GM21367 (cell line): ENCODE results near the gene LY6G6C.

Source experiments
- ATAC-seq: cut with Tn5 transposase; IDR thresholded peaks from one replicate; pipeline ENCODE4 v1.9.1; 2021; ENCODE audit not compliant: unreplicated experiment

LY6G6C gene

DNA sequence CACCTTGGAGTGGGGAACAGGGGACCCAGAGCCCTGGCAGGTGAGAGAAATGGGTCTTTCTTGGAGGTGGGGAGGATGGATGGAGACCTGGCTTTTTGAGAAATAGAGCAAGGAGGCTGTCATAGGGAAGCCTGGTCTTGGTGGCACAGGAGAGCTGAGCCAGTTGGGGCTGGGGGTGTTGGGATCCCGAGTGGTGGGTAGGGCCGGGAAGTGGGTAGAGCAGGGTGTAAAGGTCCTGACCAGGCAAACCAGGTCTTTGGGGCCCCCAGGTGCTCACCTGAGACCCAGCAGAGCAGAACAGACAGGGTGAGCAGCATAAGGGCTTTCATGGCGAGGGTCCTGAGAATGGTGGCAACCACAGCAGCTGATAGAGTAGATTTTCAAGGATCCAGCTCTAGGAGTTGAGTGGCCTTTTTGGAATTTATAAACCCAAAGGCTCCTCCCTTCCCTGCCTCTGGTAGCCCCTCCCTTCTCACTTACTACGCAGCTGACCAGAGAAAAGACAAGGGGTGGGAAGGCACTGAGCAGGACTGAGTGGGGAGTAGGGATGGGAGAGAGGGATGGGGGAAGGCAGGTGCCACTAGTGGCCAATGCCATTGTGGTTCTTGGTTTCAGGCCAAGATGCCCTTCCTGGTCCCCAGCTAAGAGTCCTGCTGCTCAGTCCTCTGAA, at the start of gene LY6G6C:
TSS of gene LY6G6C (minus strand) at position 396 of the 670 bp plus-strand sequence. CDS start at position 329, 67 bp downstream.
- no peak for ATAC-seq

DNA sequence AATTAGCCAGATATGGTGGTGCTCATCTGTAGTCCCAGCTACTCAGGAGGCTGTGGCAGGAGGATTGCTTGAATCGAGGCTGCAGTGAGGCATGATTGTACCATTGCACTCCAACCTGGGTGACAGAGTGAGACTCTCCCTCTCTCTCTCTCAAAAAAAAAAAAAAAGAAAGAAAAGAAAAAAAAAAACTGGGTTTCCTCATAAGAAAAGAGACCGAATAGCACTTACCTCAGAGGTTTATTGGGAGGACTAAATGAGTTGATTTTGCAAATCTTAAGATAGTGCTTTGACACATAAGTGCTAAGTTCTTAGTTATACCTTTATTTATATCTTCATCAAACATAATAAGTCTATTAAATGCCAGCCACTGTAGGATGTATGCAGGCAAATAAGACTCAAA, 49.3 kb upstream of the LY6G6C start:
- ATAC-seq, result no peak

GRCh38 chr6:31769684-31770371, 48.3 kb upstream of the LY6G6C start:
- ATAC-seq, result no peak

DNA sequence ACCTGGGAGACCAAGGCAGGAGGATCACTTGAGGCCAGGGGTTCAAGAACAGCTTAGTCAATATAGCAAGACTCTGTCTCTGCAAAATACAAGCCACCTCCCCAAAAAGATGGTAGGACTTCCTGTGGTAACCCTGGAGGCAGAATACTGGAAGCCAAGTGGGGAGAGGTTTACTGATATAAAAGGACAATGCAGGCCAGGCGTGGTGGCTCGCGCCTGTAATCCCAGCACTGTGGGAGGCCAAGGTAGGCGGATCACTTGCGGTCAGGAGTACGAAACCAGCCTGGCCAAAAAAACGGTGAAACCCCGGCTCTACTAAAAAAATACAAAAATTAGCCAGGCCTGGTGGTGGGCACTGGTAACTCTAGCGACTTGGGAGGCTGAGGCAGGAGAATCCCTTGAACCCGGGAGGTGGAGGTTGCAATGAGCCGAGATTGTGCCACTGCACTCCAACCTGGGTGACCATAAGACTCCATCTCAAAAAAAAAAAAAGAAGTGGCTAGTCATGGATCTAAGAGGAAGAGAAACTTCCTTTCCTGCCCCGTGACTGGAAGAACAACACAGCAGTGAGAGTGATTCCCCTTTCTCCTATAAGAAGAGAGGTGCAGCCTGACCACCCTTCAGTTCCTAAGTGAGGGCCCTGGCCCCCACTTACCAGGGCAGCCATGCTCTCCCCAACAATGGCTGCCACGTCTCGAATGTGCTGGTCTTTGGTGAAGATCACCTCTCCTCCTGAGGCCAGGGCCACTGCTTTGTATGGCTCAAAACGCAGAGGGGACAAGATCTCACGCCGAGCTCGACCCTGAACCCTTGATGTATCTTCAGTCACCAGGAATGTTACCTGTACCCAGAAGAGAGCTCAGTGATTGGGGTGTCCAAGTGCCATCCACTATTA, 47.1 kb upstream of the LY6G6C start:
- no peak for ATAC-seq

DNA sequence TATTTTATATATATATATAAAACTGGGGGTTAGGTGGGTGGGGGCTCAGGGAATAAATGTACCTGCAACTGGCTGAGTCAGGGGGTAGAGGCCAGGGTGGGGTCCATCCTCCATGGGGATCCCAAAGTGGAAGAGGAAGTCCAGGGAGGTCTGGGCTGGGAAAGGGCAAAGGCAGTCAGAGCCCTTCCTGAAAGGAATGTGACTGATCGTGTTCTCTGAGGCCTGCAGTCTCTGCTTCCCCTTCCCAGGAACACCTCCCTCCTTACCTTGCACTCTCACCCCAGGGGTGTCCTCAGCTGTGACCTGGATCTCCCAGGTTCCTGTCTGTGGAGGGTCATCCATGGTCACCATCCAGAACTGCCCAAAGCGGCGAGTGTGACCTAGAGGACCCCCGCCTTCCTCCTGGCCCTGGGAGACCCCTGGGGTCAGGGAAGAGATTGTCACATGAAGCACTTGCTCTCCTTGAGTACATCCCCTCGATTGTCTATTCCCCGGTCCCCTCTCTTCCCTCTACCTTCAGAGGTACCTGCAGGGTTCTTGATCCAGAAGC, 45.6 kb upstream of the LY6G6C start:
- no peak for ATAC-seq

- no peak for ATAC-seq
Observed at GRCh38 chr6:31765910-31766794, 44.6 kb upstream of the LY6G6C start.

- ATAC-seq, result no peak
Observed at GRCh38 chr6:31765559-31765909, 44.0 kb upstream of the LY6G6C start.

DNA sequence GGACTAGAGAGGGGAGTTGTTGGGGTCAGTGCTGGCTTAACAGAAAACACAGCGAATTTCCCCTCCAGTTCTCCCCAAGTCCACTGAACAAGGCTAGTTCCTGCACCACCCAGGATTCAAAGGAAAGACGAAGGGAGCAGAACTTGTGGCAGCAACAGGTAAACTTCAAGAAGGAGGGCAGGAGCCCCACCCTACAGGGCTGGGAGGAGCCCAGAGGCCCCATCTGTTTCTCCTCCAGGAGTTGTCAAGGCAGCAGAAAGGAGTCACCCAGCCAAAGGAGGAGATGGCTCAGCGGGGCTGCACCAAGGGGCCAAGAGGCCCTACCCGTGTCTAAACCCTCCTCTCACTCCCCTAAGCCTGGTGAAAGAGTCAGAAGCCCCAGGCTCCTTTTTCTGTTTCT, 42.7 kb upstream of the LY6G6C start:
- ATAC-seq, result no peak

DNA sequence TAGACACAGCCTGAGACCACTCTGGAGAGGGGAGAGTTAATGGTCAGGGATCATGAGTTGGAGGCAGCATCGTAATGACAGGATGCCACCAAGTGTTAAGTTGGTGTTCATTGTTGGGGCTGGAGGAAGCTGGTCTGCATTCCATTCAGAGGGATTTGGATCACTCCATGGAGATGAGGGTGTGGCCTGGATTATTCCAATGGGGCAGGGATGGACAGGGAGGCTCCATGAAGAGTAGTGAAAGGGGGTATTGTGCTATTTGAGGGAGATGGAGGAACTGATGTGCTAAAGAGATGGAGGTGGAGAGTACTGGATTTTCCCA, 42.0 kb upstream of the LY6G6C start:
- ATAC-seq, result no peak

DNA sequence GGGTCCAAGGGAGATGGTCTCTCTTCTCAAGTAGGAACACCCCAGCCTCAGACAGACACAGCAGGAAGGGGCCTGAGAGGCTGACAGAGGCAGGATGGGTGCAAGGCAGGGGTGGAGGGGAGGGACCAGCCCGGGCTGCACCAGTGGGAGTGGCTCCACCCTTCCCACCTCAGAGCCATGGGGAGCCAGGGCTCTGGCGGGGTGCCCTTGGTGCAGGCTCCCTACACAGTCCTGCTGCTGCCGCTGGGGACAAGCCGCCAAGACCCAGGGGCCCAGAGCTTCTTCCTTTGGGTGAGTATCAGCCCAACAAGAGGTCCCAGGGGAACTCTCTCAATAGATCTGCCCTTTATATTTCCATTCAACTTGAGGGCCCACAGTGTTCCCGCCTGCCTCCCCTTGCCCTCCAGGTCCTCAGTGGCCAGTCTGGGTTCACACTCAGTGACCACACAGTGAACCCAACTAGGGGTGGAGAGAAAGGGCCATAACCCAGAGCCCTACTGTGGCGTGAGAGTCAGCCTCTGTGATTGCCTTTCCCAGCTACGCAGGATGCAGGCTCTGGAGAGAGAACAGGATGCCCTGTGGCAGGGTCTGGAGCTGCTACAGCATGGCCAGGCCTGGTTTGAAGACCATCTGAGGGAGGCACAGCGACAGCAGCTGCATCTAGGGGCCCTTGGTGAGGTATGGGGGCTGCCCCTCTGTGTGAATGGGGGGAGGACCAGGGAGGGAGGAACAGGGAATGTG, 41.5 kb upstream of the LY6G6C start:
- ATAC-seq, result no peak

GRCh38 chr6:31762356-31762755, 40.8 kb upstream of the LY6G6C start, which contains the start of gene SAPCD1:
SAPCD1 (plus strand) TSS chr6:31762656; CDS start chr6:31763055, 399 bp downstream.
- no peak for ATAC-seq

DNA sequence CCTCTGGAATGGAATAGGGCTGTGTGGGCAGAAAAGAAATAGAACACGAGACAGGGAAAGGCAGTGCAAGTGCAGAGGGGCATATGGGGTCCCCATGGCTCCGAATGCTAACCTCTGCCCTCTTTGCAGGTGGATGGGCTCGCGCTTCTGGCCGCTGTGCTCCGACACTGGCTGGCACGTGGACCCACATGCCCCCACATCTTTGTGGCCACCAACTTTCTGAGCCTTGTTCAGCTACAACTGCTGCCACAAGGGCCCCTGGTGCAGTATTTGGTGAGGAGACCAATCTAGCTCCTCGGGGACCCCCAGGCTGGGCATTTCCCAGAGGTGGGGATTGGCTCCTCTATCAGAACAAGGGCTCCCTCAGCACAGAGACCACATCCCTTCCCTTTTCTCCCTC, 39.8 kb upstream of the LY6G6C start:
- ATAC-seq, result no peak

GRCh38 chr6:31760790-31761189, 39.2 kb upstream of the LY6G6C start:
- no peak for ATAC-seq

DNA sequence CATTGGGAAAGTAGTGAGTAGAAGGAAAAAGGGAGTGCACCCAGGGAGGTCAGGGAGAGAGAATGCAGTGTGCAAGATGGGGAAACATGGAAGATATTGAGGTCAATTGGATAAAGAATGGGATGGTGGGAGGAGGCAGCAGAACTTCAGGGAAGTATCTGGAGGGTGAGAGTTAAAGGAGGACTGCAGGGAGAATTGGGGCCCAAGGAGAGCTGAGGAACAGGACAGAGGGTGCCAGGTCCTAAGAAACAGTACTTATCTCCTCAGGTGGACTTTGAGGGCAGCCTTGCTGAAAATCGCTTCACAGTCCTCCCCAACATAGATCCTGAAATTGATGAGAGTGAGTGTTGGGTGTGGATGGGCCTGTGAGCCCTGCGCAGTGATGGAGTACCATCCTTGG, 36.7 kb upstream of the LY6G6C start:
- ATAC-seq, result no peak

DNA sequence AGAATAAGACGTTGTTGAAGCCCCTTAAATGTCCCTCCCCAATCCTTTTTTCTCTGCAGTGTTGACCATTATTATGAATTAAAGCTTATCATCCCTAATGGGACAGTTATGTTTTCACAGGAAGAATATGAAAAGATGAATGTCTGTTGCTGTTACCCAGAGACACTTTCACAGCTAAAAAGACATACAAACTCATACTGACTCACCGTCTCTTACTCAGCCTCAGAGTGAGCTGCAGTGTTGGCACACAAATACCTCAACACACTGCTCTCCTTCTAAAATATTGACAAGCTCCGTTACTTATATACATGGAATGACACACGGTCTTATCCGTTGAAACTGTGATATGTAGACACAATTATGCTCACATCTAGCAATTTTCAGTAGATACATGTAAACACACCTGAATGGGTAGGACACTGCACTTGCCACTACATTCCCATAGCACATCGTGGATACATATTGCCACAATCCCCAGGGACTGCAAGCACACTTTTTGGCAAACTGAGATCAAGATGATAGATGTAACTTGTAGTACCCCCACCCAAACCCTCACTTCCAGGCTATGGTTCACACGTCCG, 31.3 kb upstream of the LY6G6C start:
- ATAC-seq, result no peak

DNA sequence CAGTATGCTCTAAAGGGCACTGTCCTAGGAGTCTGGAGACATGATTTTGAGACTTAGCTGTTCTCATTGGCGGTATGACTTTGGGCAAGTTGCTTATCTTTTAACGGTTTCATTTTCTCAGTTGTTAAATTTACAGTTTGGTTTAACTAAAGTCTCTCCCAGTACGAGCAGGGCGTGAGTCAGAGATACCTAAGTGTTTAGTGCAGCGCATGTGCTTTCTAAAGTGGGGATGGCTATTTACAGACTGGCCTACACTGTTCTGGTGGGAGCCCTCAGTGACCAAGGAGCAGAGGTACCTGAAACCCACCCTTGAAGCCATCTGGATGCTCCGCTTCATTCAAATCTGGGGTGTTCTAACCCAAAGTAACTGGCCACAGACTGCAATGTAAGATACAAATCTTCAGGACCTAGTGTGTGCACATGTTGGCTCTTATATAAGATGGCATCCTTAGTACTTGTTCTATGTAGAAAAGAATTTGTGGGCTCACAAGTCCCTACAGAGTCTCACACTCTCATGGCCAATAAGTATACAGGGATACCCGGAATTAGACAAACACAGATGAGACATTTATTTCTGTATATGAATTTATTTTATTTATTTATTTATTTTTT, 29.0 kb upstream of the LY6G6C start:
- ATAC-seq, result no peak

DNA sequence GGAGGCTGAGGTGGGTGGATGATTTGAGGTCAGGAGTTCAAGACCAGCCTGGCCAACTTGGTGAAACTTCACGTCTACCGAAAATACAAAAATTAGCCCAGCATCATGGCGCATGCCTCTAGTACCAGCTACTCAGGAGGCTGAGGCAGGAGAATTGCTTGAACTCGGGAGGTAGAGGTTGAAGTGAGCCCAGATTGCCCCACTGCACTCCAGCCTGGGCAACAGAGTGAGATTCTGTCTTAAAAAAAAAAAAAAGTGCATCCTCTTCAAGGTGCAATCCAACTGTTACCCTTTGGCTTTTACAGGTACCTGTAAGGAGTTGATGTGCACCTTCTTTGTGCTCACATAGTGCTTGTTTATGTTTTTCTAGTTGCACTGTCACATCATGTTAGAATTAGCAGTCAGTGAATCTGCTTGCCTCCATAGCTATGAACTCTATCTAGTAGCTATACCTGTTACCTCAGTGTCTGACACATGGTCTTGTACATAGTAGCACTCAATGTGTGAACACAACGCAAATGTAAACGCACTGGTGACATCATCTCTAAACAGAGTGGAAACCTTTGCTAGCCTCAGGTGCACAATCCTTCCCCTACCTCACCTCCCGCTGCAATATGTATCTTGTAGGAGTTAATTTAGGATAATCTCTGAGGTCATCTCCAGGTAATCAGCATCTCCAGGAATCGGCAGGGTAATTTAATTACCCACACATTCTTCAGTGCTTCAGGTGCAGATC, 27.9 kb upstream of the LY6G6C start:
- ATAC-seq, result no peak

DNA sequence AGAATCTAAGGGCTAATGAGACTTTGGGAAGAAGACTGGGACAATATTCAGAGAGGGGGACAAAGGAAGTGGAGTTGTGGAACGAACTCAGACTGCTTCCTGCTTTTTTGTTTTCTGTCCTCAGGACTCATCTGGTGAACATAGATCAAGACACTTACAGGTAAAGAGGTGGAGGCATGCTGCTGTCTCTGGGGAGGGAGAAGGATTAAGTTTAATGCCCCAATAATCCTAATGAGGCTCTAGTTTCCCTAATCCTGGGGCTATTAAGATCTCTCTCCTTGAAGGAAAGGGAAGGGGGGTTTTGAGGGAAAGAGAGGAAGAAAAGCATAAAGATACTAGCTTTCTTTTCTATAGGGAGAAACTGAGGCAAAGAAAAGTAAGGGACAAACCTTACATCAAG, 22.9 kb upstream of the LY6G6C start:
- no peak for ATAC-seq
